CD14-positive monocyte (primary cell): ENCODE measurements around the gene SLC1A2. TPM values are rescaled to one million over a fixed set of nuclear protein-coding genes. Genes with fewer than 3 reads are reported as not detected.
A peak's percentile ranks its signal among the peaks of the same experiment; 100 is the strongest.

ENCODE experiments used
- DNase-seq, 3 donors: peaks; one replicate each; pipeline ENCODE4 v3.0.0-alpha.2; 2011 to 2022
- H2AFZ ChIP-seq: 2 replicates; pipeline ENCODE4 v1.6.0; 2012; ENCODE audit warnings: mild to moderate bottlenecking, low read depth, low read length, inconsistent platforms; ENCODE audit not compliant: insufficient read depth, poor library complexity, severe bottlenecking
- H3K27ac ChIP-seq, 2 donors: 1 replicate in 1 of 2; 2 replicates in 1 of 2; pipeline ENCODE4 v1.5.1; 2012 to 2013; ENCODE audit warnings: low read length in 2 of 2, control low read depth in 1 of 2, inconsistent platforms in 1 of 2, low read depth in 1 of 2, mild to moderate bottlenecking in 1 of 2
- H3K27me3 ChIP-seq, 2 donors: one replicate each; pipeline versions ENCODE4 v1.6.0 to v1.6.1; 2011 to 2013; ENCODE audit warnings: low read length in 2 of 2; ENCODE audit not compliant: control insufficient read depth in 2 of 2, insufficient read depth in 2 of 2
- H3K36me3 ChIP-seq, 2 donors: replicated peaks in 1 of 2; 1 replicate in 1 of 2; 2 replicates in 1 of 2; pipeline versions ENCODE4 v1.5.1 to v1.6.1; 2012 to 2013; ENCODE audit warnings: low read length in 2 of 2, control low read depth in 1 of 2, inconsistent platforms in 1 of 2, mild to moderate bottlenecking in 1 of 2; ENCODE audit not compliant: insufficient read depth in 2 of 2, control insufficient read depth in 1 of 2
- H3K4me1 ChIP-seq, 2 donors: 1 replicate in 1 of 2; 2 replicates in 1 of 2; pipeline versions ENCODE4 v1.5.1 to v1.6.1; 2012 to 2013; ENCODE audit warnings: low read length in 2 of 2, control low read depth in 1 of 2, inconsistent platforms in 1 of 2, mild to moderate bottlenecking in 1 of 2, moderate library complexity in 1 of 2; ENCODE audit not compliant: insufficient read depth in 2 of 2, control insufficient read depth in 1 of 2
- H3K4me2 ChIP-seq: replicated peaks from 2 replicates; pipeline ENCODE3; 2012; ENCODE audit warnings: low read length, moderate library complexity, mild to moderate bottlenecking; ENCODE audit not compliant: poor library complexity, severe bottlenecking; ENCODE audit errors: extremely low read depth
- H3K4me3 ChIP-seq, 3 experiments: fragments of 200-600 bp in 1 of 3; sonication (generic) in 1 of 3; replicated peaks in 1 of 3; 1 replicate in 2 of 3; 2 replicates in 1 of 3; pipeline ENCODE4 v1.5.1; 2011 to 2013; ENCODE audit warnings: low read length in 3 of 3, mild to moderate bottlenecking in 3 of 3, control low read depth in 2 of 3, low read depth in 2 of 3, inconsistent platforms in 1 of 3, moderate library complexity in 1 of 3
- H3K79me2 ChIP-seq: 2 replicates; pipeline ENCODE4 v1.6.0; 2012; ENCODE audit warnings: mild to moderate bottlenecking, control low read depth, inconsistent platforms, low read length, moderate library complexity; ENCODE audit not compliant: insufficient read depth
- H3K9ac ChIP-seq: 2 replicates; pipeline ENCODE4 v1.6.0; 2017; ENCODE audit warnings: low read length, mild to moderate bottlenecking; ENCODE audit not compliant: insufficient read depth, poor library complexity, severe bottlenecking
- H3K9me3 ChIP-seq, 2 donors: replicated peaks in 1 of 2; 1 replicate in 1 of 2; 2 replicates in 1 of 2; pipeline versions ENCODE4 v1.5.1 to v1.6.1; 2012 to 2013; ENCODE audit warnings: low read length in 2 of 2, control low read depth in 1 of 2; ENCODE audit not compliant: control insufficient read depth in 1 of 2, insufficient read depth in 1 of 2
- H4K20me1 ChIP-seq: 2 replicates; pipeline ENCODE4 v1.6.0; 2012; ENCODE audit warnings: mild to moderate bottlenecking, low read length, control low read depth, moderate library complexity; ENCODE audit not compliant: insufficient read depth
- H3K27ac Mint-ChIP-seq, 7 donors: one replicate each; pipeline ENCODE4 v1.8.0; 2020; ENCODE audit warnings: mild to moderate bottlenecking in 7 of 7, mixed read lengths in 7 of 7, moderate library complexity in 6 of 7, inconsistent platforms in 2 of 7
- H3K27me3 Mint-ChIP-seq, 3 donors: one replicate each; pipeline ENCODE4 v1.8.0; 2021 to 2022; ENCODE audit warnings: low read depth in 3 of 3, mild to moderate bottlenecking in 3 of 3, mixed read lengths in 3 of 3, moderate library complexity in 3 of 3, inconsistent platforms in 1 of 3
- H3K36me3 Mint-ChIP-seq, 2 donors: one replicate each; pipeline ENCODE4 v1.8.0; 2020; ENCODE audit warnings: mixed read lengths in 2 of 2, inconsistent platforms in 1 of 2, mild to moderate bottlenecking in 1 of 2
- H3K4me1 Mint-ChIP-seq: one replicate; pipeline ENCODE4 v1.8.0; 2020; ENCODE audit warnings: mild to moderate bottlenecking, mixed read lengths
- H3K4me3 Mint-ChIP-seq, 2 donors: one replicate each; pipeline ENCODE4 v1.8.0; 2020; ENCODE audit warnings: mild to moderate bottlenecking in 2 of 2, mixed read lengths in 2 of 2, moderate library complexity in 1 of 2
- H3K9me3 Mint-ChIP-seq, 7 donors: one replicate each; pipeline ENCODE4 v1.8.0; 2020 to 2022; ENCODE audit warnings: mixed read lengths in 7 of 7, mild to moderate bottlenecking in 6 of 7, moderate library complexity in 6 of 7, inconsistent platforms in 2 of 7
- CTCF ChIP-seq: fragments of 200-600 bp; IDR thresholded peaks from one replicate; pipeline ENCODE4 v1.8.0; 2022; ENCODE audit warnings: antibody characterized with exemption, mild to moderate bottlenecking
- WGBS: methylation state at CpG from one replicate; pipeline ENCODE4 v1.1.5; 2013; ENCODE audit warnings: missing lambda C conversion rate; ENCODE audit not compliant: insufficient coverage; 5-methylcytosine and 5-hydroxymethylcytosine counted together
- intact Hi-C, 2 donors: fragments of 100-400 bp; cut with micrococcal nuclease; formaldehyde crosslinking; loops; one replicate each; pipeline versions ENCODE4 v1.15.0 to v1.15.1; 2023
- polyA plus RNA-seq, 3 donors: library from polyadenylated mRNA; depleted of rRNA in 1 of 3; unstranded in 2 of 3; stranded (reverse) in 1 of 3; fragments of 300-500 nt in 2 of 3; fragments of >200 nt in 1 of 3; fragmentation: Illumina TruSeq in 2 of 3; gene quantifications; 1 replicate in 2 of 3; 2 replicates in 1 of 3; pipeline ENCODE4 v1.2.3, GENCODE V29; 2012 to 2021

The SLC1A2 gene
- polyA plus RNA-seq, 3 donors = 0.07 TPM; not detected in 2

GRCh38 chr11:35225946-35226520, 193.3 kb downstream of the SLC1A2 start:
- Histone ChIP-seq H3K4me2 (no peak overlapping the region), H3K4me3 (no peak overlapping the region), H4K20me1 (no peaks in the 10 kb centered on the region), H3K9ac (no peak overlapping the region), H2AFZ (no peak overlapping the region), H3K36me3 (peaks cover 66 to 80% of the 10 kb centered on the region in 2 donors), H3K27me3 (no peaks in the 10 kb centered on the region), H3K27ac (peak overlapping the region in 1 of 2 donors; percentile 89), H3K9me3 (no peaks in the 10 kb centered on the region), H3K4me1 (peaks cover 43 to 46% of the 10 kb centered on the region in 2 donors), H3K79me2 (peaks cover 10% of the 10 kb centered on the region)
- Mint-ChIP-seq H3K4me1 (peaks cover 43% of the 10 kb centered on the region), H3K27ac (peak overlapping the region; percentile 95 to 99 (median 98)), H3K36me3 (peaks cover 82 to 97% of the 10 kb centered on the region in 2 donors), H3K4me3 (no peak overlapping the region), H3K27me3 (no peaks in the 10 kb centered on the region), H3K9me3 (no peaks in the 10 kb centered on the region)
- no peak for DNase-seq
- no peak for TF ChIP-seq CTCF
- 57% methylated on average over 1 of the region's 3 CpGs for WGBS
- intact Hi-C loops = loop anchor here in 1 of 2 donors (5.0 kb wide), 1 partner anchor 111 kb away; no protein-coding TSS in a partner anchor

- peaks cover 9% of the 10 kb centered on the region for H3K79me2 ChIP-seq
- no CpG with 5 or more reads among the region's 1 CpG for WGBS
- TF ChIP-seq CTCF = no peak
Observed at GRCh38 chr11:35223991-35224390, 195.4 kb downstream of the SLC1A2 start.

More at GRCh38 chr11:35223991-35224390, 195.4 kb downstream of the SLC1A2 start:
- Histone ChIP-seq H2AFZ (no peak overlapping the region), H3K27me3 (no peaks in the 10 kb centered on the region), H4K20me1 (no peaks in the 10 kb centered on the region), H3K9me3 (no peaks in the 10 kb centered on the region), H3K4me1 (peaks cover 40 to 43% of the 10 kb centered on the region in 2 donors), H3K27ac (peak overlapping the region in 1 of 2 donors; percentile 89), H3K4me3 (no peak overlapping the region), H3K36me3 (peaks cover 65 to 80% of the 10 kb centered on the region in 2 donors), H3K9ac (no peak overlapping the region), H3K4me2 (no peak overlapping the region)
- peak overlapping the region in 2 of 7 donors; percentile 25 to 50 for H3K27ac Mint-ChIP-seq
- intact Hi-C loops = no loop called here
- DNase-seq = no peak
- H3K4me3 Mint-ChIP-seq = no peak overlapping the region
- H3K36me3 Mint-ChIP-seq = peaks cover 78 to 97% of the 10 kb centered on the region in 2 donors
- H3K9me3 Mint-ChIP-seq = no peaks in the 10 kb centered on the region
- H3K27me3 Mint-ChIP-seq = peaks cover 0 to 3% (median 0%) of the 10 kb centered on the region in 3 donors
- peaks cover 40% of the 10 kb centered on the region for H3K4me1 Mint-ChIP-seq
